Inferior parietal cortex (tissue), 1 donor: ENCODE data around the gene RPS6KA3.
A peak's percentile ranks its signal among the peaks of the same experiment; 100 is the strongest.
"Not testable (repeated sequence)": the region's sequence is repeated elsewhere in the genome, so short reads cannot be mapped to it uniquely, and the experiment has no call there.

Experiments used
- DNase-seq: peaks from one replicate; pipeline ENCODE4 v3.0.0-alpha.2; 2016; ENCODE audit errors: extremely low spot score

Gene RPS6KA3

GRCh38 chrX:20221902-20222301 lies 44.8 kb downstream of the RPS6KA3 start:
- no peak for DNase-seq

- DNase-seq: no peak
These were observed 47.7 kb downstream of the RPS6KA3 start for GRCh38 chrX:20218836-20219505.

GRCh38 chrX:20217906-20218305 lies 48.8 kb downstream of the RPS6KA3 start:
- no peak for DNase-seq

- no peak for DNase-seq
These were observed 49.4 kb downstream of the RPS6KA3 start for GRCh38 chrX:20217271-20217670.

- DNase-seq: no peak
These were observed 51.1 kb downstream of the RPS6KA3 start for GRCh38 chrX:20215565-20215964.

GRCh38 chrX:20212486-20213089 lies 54.1 kb downstream of the RPS6KA3 start:
- DNase-seq: no peak

GRCh38 chrX:20211261-20211786 lies 55.4 kb downstream of the RPS6KA3 start:
- no peak for DNase-seq

- no peak for DNase-seq
These were observed 60.6 kb downstream of the RPS6KA3 start for GRCh38 chrX:20205927-20206708.

GRCh38 chrX:20204351-20204750 lies 62.4 kb downstream of the RPS6KA3 start:
- no peak for DNase-seq

- no peak for DNase-seq
These were observed 69.0 kb downstream of the RPS6KA3 start for GRCh38 chrX:20197641-20198210.

GRCh38 chrX:20189171-20189570 lies 77.5 kb downstream of the RPS6KA3 start:
- no peak for DNase-seq

GRCh38 chrX:20181598-20182329 lies 84.9 kb downstream of the RPS6KA3 start:
- no peak for DNase-seq

GRCh38 chrX:20177093-20177492 lies 89.6 kb downstream of the RPS6KA3 start:
- DNase-seq: no peak

GRCh38 chrX:20173856-20174255 lies 92.9 kb downstream of the RPS6KA3 start:
- DNase-seq: no peak

- no peak for DNase-seq
These were observed 93.4 kb downstream of the RPS6KA3 start for GRCh38 chrX:20173313-20173712.

- DNase-seq: no peak
These were observed 94.8 kb downstream of the RPS6KA3 start for GRCh38 chrX:20171887-20172286.

GRCh38 chrX:20162516-20162915 lies 104.2 kb downstream of the RPS6KA3 start:
- not testable (repeated sequence) for DNase-seq

- DNase-seq: peak; percentile 11
These were observed 106.8 kb downstream of the RPS6KA3 start for GRCh38 chrX:20159797-20160385.

GRCh38 chrX:20151689-20152088 lies 115.0 kb downstream of the RPS6KA3 start:
- DNase-seq: no peak

GRCh38 chrX:20149326-20149725 lies 117.4 kb downstream of the RPS6KA3 start:
- DNase-seq: no peak

GRCh38 chrX:20147561-20147960 lies 119.1 kb downstream of the RPS6KA3 start:
- DNase-seq: no peak
